ENCODE results near the gene ATF6B.
"Not testable (repeated sequence)": the region's sequence is repeated elsewhere in the genome, so short reads cannot be mapped to it uniquely, and the experiment has no call there.

ATF6B gene

GRCh38 chr6:32108727-32109113 is 19.3 kb downstream of the ATF6B start:
- in situ Hi-C loops (cut with MboI; ENCODE audit: low sequenced_read_pairs), result no loop called here

GRCh38 chr6:32108094-32108627 is 19.9 kb downstream of the ATF6B start:
- in situ Hi-C loops (cut with MboI; ENCODE audit: low sequenced_read_pairs), result no loop called here

- in situ Hi-C loops (cut with MboI; ENCODE audit: low sequenced_read_pairs), result no loop called here
These were observed 20.6 kb downstream of the ATF6B start for GRCh38 chr6:32107406-32107805.

- in situ Hi-C loops (cut with MboI; ENCODE audit: low sequenced_read_pairs), result no loop called here
These were observed 22.6 kb downstream of the ATF6B start for GRCh38 chr6:32105433-32105832.

GRCh38 chr6:32102255-32102654 is 25.8 kb downstream of the ATF6B start:
- in situ Hi-C loops (cut with MboI; ENCODE audit: low sequenced_read_pairs), result no loop called here

GRCh38 chr6:32100251-32100650 is 27.8 kb downstream of the ATF6B start:
- in situ Hi-C loops (cut with MboI; ENCODE audit: low sequenced_read_pairs), result not testable (repeated sequence)

GRCh38 chr6:32097364-32097763 is 30.7 kb downstream of the ATF6B start:
- in situ Hi-C loops (cut with MboI; ENCODE audit: low sequenced_read_pairs), result no loop called here

- in situ Hi-C loops (cut with MboI; ENCODE audit: low sequenced_read_pairs), result no loop called here
These were observed 31.4 kb downstream of the ATF6B start for GRCh38 chr6:32096394-32097258.

GRCh38 chr6:32096087-32096393 is 32.0 kb downstream of the ATF6B start:
- in situ Hi-C loops (cut with MboI; ENCODE audit: low sequenced_read_pairs), result no loop called here

- in situ Hi-C loops (cut with MboI; ENCODE audit: low sequenced_read_pairs), result no loop called here
These were observed 32.5 kb downstream of the ATF6B start for GRCh38 chr6:32095338-32096086.

- in situ Hi-C loops (cut with MboI; ENCODE audit: low sequenced_read_pairs), result no loop called here
These were observed 35.1 kb downstream of the ATF6B start for GRCh38 chr6:32092760-32093497.

GRCh38 chr6:32089082-32089828 is 38.8 kb downstream of the ATF6B start:
- in situ Hi-C loops (cut with MboI; ENCODE audit: low sequenced_read_pairs), result no loop called here

- in situ Hi-C loops (cut with MboI; ENCODE audit: low sequenced_read_pairs), result no loop called here
These were observed 39.5 kb downstream of the ATF6B start for GRCh38 chr6:32088487-32089049.

GRCh38 chr6:32087574-32088486 is 40.2 kb downstream of the ATF6B start:
- in situ Hi-C loops (cut with MboI; ENCODE audit: low sequenced_read_pairs), result no loop called here

- in situ Hi-C loops (cut with MboI; ENCODE audit: low sequenced_read_pairs), result no loop called here
These were observed 41.1 kb downstream of the ATF6B start for GRCh38 chr6:32086661-32087573.

GRCh38 chr6:32085759-32086459 is 42.1 kb downstream of the ATF6B start:
- in situ Hi-C loops (cut with MboI; ENCODE audit: low sequenced_read_pairs), result no loop called here

GRCh38 chr6:32084780-32085179 is 43.3 kb downstream of the ATF6B start:
- in situ Hi-C loops (cut with MboI; ENCODE audit: low sequenced_read_pairs), result no loop called here
